Effector CD8-positive, alpha-beta T cell (primary cell): ENCODE results near the gene DOK7.
"Not testable (repeated sequence)": the region's sequence is repeated elsewhere in the genome, so short reads cannot be mapped to it uniquely, and the experiment has no call there.

Source experiments
- DNase-seq: peaks from one replicate; lab custom pipeline; 2025; lab: John Stamatoyannopoulos, UW

Gene DOK7

DNA sequence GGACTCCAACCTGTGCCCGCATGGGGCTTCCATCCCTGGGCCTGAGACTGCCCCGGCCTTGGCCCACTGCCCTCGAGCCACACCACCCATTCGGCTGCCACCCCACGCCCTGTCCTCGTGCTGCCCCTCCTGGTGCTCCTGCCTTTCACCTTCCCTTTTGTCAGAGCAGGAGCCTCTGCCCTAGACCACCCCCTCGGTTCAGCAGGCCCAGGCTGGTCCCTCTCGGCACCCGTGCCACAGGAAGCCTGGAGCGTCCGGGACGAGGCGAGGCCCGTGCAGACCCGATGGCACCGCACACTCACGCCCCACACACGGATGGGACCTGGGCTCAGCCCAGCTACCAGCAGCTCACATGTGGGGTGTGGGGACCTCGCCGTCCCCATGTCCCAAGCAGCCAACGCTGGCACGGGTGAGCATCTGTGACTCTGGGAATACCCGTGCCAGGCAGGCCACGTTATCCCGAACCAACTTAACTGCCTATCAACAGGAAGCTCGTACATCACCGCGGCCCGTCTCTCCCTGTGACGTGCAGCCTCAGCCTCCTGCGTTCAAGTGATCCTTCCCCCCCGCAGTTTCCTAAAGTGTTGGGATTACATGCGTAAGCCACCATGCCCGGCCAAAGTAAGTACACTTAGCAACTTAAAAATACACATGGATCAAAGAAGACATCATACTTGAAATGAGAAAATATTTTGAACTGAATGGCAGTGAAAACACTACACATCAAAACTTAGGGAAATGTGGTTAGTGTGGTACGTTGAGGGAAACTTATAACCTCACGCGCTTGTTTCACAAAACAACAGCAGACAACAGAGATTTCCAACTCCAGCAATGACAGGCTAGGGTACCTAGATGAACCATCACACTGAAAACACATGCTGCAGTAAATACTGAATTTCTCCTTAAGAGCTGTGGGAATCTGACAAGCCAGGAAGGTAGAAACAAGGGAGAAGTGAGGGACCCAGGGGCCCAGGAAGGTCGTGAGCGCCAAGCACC lies 40.1 kb downstream of the DOK7 start:
- DNase-seq = no peak

GRCh38 chr4:3505231-3505630 lies 42.1 kb downstream of the DOK7 start:
- no peak for DNase-seq

GRCh38 chr4:3508542-3508941 lies 45.4 kb downstream of the DOK7 start:
- DNase-seq = no peak

GRCh38 chr4:3510481-3510880 lies 47.4 kb downstream of the DOK7 start:
- no peak for DNase-seq

DNA sequence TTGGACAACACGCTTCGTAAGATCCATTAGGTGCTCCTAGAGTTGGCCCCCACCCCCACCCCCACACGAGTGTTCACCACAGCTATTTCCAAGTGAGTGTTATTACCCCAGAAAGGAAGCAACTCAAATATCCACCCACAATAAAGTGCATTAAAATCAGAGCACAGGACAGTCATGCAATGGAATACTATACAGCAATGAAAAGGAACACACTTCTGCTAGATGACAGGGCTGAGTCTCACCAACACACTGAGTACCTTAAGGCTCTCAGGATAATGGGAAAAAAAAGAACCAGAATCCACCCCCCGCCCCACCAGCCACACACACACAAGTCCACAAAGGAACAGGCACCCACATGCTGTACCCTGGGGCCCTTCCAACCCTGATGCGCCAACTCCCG lies 48.1 kb downstream of the DOK7 start:
- DNase-seq = no peak

GRCh38 chr4:3511601-3512000 lies 48.5 kb downstream of the DOK7 start:
- DNase-seq = not testable (repeated sequence)

- no peak for DNase-seq
These were observed 49.2 kb downstream of the DOK7 start for GRCh38 chr4:3512279-3512678.

GRCh38 chr4:3512719-3513118 lies 49.6 kb downstream of the DOK7 start:
- no peak for DNase-seq

DNA sequence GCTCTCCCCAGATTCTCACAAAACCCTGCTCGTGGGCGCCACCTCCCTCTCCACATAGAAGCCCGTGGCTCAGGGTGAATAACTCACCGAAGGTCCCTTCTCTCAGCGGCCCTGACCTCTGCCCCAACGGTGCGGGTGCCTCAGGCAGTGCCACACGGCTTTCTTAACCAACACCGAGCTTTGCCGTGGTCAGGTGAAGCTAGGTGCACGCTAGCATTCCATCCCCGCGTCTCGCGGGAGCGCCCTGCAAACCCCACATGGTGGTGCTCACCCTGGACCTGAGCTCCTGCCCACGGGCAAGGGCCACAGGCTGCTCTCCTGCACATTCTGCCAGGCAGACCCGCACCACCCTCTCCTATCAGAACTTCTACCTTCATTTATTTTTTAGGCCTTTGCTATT lies 50.7 kb downstream of the DOK7 start:
- no peak for DNase-seq

- no peak for DNase-seq
These were observed 51.2 kb downstream of the DOK7 start for GRCh38 chr4:3514221-3514780.

DNA sequence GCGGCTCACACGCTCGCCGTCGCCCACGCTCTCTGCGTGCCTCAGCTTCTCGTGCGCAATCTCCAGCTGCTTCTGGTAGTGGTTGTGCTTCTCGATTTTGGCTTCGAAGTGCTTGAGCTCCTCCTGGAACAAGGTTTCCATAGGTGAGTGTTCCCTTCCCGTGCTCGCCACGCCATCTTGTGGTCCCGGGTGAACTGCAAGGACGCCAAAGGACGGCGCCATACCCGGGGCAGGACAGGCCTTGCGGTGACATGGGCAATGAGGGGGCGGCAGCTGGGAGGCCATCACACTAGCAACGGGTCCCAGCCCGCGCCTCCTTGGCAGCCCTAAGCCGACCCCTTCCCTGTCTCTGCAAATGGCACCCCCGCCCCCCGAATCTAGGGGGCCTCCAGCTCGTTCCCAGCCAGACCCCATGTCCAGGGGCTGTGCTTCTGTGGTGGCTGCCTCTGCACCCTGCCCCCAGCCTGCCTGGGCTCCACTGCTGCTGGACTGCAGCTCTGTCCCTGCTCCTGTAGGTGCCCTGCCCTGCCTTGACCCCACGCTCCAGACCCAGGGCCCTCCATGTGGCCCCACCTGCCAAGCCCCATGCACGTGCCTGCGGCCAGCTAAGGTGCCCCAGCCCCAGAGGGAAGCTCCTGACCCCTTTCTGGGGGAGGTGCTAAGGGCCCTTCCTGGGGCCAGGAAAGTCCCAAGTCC lies 51.8 kb downstream of the DOK7 start:
- DNase-seq = no peak

- no peak for DNase-seq
These were observed 52.5 kb downstream of the DOK7 start for GRCh38 chr4:3515646-3516045.

GRCh38 chr4:3516061-3516835 lies 53.1 kb downstream of the DOK7 start:
- DNase-seq = no peak

DNA sequence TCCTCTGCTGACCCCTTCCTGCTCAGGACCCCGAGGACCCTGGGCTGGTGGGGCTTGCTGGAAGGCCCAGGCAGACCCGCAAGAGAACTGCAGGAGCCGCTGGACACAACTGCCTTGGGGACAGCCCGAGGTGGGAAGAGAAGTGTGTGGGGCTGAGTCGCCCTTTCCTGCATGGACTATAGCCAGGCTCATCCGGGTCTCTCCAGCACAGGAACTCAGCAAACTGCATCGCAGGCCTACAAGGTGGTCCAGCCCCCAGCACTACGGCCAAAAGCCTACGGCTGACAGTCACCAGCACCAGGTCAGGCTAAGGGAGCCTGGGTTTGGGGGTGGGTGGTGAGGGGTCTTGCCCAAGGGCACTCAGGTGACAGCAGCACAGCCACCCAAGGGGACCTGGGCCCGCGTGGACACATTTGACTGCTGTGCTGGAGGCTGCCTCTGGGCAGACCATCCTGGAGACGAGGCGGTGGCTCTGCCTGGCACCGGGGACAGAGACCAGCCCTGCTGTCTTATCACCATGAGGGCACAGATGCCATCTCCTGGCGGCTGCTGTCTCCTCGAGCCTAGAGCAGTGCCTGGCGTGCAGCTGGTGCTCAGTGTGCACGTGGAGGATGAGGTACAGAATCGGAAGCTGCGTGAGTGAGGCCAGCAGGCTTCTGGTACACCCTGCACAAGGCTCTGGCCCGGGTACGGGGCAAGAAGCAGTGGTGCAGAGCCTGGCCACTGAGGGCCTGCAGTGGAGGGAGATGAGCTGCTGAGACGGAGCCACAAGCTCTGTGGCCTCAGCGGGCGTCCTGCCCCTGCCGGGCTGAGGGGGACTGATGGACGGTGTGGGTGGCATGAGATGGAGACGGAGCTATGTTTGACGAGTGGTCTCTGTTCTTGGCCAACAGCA lies 54.0 kb downstream of the DOK7 start:
- no peak for DNase-seq

- no peak for DNase-seq
These were observed 54.8 kb downstream of the DOK7 start for GRCh38 chr4:3517731-3518510.

GRCh38 chr4:3518511-3518880 lies 55.4 kb downstream of the DOK7 start:
- no peak for DNase-seq

DNA sequence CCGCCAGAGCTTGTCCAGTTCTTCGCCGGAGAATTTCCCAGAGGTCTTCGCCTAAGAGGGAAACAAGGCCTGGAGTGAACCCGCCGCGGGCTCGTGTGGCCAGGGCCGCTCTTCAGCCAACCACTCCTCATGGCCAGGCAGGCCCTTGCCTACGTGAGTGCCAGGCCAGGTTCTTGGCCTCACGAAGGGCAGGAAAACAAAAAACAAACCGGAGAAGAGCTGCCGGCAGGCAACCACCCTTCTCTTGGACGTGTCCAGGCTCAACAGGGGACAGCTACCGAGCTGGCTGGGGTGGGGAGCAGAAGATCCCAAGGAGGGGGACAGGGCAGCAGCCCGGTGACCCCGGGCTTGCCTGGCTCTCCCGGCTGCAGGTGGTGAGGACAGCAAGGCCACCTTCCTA lies 55.8 kb downstream of the DOK7 start:
- no peak for DNase-seq

DNA sequence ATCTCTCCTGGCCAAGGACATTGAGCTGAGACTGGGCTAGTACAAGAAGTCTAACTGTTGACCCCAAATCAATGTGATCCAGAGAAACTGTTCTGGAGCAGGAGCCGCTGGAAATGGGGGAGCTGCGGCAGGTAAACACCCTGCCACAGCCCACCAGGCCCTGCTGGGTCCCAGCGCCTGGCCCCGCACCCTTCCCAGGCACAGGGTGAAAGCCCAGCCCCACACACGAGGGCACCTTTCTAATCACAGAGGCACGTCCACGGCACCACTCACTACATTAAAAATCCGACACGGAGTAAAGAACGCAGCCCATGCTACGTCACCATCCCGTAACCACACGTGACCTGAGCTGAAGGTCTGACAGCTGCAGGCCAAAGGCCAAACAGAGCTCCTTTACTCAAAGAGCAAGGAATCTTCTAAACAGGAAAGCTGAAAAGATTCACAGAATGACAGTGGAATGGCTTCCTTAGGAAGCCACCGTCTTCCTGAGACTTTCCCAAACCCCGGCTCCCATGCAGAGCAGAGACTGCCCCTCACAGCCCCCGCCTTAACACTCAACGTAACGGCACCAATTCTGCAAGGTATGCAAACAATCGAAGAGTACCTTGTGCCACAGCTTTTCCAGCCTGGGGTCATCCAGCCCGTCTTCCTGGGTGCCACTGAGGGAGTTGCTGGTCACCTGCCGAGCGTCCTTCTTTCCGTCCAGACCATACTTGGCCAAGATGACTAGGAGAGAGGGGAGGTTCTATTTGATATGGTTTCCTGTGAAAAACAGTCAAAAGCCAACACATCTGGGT lies 56.6 kb downstream of the DOK7 start:
- DNase-seq = no peak

- no peak for DNase-seq
These were observed 57.2 kb downstream of the DOK7 start for GRCh38 chr4:3520276-3520675.
